SKM-1 treated with dmso at 0.1 percent for 144 hours (cell line): ENCODE data around the gene LITAF.

Experiments
- DNase-seq: peaks from one replicate; lab custom pipeline; 2025; ENCODE audit not compliant: unreplicated experiment; lab: John Stamatoyannopoulos, UW

The LITAF gene

DNA sequence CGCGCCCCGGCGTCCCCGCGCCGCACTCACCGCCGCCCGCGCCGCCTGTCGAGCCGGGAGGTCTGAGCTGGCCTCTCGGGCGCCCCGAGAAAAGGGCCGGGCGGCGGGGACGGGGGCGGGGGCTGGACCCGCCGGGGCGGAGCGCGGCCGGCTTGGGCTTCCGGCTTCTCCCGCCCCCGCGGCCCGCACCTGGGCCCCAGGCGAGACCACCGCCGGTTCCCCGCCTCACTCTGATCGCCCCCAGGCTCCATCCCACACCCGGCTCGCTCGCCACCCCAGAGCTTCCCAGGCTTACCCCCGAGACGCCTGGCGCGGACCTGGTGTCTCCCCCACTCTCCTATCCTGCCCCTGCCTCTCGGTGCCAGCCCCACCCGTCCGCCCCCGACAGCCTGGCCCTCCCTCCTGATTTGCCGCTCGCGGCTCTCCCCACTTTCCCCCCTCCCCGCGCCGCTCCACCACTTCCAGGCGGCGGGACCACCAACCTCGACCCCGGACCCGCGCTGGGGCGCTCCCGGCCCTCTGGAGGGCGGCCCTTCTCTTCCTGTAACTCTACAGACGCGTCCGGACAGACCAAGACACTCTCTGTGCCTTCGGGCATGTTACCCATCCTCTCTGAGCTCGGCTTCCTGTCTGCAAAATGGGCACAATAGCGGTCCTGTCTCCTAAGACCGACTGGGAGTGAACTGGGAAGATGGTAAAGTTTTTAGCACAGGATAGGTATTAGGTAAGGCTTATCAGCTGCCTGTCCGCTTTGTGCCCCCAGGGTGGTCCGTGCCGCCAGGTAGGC lies at the start of gene LITAF:
LITAF (minus strand) TSS at position 64 of the 787 bp plus-strand sequence. CDS start 30,189 bp downstream, outside the sequence.
- DNase-seq, result peak; percentile 44

DNA sequence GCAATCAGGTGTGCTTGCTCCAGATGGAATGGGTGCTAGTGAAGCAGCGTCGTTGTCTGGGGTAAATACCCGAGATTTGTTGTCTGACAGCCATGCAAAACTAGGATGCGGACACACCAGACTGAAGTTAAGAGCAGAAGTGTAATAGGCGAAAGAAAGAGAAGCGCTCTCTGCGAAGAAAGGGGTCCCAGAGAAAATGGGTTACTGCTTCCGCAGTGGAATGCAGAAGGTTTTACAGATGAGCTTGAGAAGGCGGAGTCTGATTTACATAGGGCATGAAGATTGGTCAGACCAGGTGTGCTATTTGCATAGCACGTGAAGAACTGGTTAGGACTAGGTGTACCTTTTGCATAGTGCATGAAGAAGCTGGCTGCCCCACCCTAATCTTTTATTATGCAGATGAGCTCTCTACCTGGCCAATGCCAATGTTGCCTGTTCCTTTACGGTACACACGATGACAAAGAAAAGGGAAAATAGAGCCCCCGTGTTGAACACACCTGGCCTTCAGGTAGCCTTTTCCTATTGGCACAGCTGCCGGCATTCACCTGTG lies 49.5 kb upstream of the LITAF start:
- DNase-seq, result no peak

DNA sequence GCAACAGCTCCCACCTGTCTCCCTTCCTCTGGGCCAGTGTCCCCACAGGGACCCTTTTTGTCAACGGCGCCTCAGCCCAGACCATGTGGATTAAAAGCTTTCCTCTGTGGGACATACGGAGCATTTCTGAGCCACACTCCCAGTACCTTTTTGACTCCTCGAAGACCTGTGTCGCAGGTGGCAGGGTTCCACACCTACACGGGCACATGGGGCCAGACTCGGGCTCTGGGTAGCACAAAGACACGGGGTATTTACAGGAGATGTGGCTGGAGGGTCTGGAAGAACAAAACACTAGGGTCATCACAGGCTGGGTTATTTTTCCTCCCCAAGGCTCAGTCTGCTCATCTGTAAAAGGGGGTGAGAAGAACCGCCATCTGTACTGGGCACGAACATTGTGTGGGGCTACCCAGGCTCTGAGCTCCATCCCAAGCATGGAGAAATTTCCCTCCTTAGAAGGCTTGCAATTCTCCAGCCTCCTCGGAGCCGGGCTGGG lies 49.0 kb upstream of the LITAF start:
- DNase-seq, result no peak

DNA sequence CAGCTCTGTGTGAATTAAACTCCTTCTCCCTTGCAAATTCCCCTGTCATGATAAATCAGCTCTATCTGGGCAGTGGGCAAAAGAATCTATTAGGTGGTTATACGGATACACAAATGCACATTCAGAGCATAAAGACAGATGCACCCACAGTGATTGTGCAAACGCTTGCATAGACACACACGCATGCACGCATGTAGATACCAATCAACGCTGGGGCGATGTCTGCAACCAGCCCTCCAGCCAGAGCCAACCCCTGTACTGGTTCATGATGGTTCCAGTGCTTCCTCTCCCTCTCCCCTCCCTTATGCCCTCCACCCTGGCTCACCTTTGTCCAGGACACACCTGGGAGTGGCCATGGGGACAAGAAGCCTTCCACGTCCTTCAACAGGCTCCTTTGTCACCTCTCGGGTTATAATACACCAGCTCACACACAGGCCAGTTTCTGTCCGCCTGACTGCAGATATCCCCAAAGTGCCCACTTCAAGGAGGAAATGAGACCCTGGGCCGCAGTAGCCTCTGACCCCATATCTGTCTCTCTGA lies 48.5 kb upstream of the LITAF start:
- no peak for DNase-seq

DNA sequence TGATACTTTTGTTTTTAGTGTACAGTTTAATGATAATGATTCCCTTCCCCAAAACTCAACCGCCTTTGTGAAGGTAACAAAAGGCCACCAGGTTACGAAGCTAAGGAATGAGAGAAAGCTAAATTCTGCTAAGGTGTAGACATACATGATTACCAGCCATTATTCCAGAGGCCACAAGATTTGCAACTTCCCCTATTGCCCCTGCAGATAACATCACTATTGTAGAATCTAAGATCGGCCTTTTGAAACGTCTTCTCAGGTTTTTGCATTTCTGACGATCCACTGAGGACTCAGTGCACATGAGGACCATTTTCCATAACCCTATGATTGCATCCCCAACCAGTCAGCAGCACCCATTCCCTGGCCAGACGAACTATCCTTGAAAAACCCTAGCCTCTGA lies 47.6 kb upstream of the LITAF start:
- peak; percentile 40 for DNase-seq

DNA sequence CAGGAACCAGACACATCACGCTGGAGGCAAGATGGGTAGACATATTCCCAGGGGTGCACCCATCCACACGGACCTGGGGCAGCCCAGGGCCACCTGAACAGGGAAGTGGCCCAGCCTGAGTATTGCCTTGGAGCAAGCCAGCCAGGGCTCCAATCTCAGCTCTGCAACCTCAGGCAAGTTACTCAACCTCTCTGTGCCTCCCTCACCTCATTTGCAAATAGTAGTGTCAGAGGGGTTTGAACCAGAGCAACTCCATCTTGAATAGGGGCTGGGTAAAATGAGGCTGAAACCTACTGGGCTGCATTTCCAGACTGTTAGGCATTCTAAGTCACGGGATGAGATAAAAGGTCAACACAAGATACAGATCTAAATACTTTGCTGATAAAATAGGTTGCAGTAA lies 46.4 kb upstream of the LITAF start:
- no peak for DNase-seq

DNA sequence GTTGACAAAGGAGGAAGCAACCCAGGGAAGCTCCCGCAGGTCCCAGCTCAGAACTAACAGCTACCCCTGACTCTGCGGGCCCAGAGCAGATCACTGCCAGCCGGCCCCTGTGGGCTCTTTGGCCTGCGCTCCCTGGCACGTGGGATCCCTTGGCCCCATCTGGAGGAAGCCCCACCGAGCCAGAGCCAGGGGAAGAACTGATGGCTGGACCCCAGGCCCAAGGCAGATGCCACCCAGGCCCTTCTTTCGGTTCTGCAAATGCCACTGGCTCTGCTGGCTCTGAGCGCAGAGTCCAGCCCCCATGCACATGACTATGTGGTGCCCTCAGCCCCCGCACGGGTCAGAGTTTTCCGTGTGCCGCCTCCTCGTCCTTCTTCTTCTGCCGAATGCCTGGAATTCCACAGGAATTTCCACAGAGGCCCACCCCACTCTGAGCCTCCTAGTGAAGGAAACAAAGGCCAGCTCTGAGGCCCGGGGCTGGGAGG lies 45.8 kb upstream of the LITAF start:
- no peak for DNase-seq

DNA sequence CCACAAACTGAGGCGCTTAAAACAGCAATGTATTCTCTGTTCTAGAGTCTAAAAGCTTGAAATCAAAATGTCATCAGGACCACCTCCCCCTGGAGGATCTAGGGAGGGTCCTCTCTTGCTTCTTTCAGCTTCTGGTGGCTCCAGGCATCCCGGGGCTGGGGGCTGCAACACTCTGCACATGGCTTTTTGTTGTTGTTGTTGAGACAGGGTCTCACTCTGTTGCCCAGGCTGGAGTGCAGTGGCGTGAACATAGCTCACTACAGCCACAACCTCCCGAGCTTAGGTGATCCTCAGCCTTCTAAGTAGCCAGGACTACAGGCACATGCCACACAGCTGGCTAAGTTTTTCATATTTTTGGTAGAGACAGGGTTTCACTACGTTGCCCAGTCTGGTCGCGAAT lies 44.5 kb upstream of the LITAF start:
- DNase-seq, result no peak

DNA sequence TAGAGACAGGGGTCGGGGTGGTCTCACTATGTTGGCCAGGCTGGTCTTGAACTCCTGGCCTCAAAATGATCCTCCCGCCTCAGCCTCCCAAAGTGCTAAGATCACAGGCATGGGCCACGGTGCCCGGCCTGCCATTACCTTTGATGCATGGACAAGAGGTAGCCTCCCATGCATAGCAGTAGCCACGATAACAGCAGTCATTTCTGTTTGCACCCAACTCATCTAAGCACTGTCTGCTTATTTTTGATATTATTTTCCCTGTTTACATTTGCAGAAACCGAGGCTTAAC lies 44.0 kb upstream of the LITAF start:
- DNase-seq, result no peak

DNA sequence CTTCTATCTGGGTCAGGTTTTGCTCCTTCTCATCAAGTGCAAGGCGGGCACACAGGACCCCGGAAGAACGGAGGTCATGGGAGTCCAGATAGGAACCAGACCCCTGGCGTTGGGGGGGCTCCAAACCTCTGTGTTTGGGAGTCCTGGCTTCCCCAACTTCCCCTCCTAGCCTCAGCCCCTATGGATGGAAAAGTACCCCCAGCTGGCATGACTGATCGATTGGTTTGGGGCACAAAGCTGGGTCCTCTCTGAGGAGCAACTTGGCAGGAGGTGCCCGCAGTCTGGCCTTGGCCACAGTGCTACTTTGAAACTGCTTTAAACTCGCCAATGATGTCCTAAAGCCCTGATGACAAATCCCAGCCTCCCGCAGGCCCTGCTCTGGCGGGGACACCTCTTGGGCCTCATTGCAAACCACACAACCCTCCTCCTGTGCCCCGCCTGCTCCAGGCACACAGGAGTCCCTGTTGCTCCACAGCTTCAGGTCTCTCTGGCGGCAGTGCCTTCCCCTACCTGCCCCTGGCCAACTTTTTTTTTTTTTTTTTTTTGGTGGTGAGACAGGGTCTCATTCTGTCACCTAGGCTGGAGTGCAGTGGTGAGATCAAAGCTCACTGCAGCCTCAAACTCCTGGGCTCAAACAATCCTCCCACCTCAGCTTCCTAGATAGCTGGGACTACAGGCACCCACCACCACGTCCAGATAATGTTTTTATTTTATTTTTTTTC lies 43.5 kb upstream of the LITAF start:
- DNase-seq, result no peak

DNA sequence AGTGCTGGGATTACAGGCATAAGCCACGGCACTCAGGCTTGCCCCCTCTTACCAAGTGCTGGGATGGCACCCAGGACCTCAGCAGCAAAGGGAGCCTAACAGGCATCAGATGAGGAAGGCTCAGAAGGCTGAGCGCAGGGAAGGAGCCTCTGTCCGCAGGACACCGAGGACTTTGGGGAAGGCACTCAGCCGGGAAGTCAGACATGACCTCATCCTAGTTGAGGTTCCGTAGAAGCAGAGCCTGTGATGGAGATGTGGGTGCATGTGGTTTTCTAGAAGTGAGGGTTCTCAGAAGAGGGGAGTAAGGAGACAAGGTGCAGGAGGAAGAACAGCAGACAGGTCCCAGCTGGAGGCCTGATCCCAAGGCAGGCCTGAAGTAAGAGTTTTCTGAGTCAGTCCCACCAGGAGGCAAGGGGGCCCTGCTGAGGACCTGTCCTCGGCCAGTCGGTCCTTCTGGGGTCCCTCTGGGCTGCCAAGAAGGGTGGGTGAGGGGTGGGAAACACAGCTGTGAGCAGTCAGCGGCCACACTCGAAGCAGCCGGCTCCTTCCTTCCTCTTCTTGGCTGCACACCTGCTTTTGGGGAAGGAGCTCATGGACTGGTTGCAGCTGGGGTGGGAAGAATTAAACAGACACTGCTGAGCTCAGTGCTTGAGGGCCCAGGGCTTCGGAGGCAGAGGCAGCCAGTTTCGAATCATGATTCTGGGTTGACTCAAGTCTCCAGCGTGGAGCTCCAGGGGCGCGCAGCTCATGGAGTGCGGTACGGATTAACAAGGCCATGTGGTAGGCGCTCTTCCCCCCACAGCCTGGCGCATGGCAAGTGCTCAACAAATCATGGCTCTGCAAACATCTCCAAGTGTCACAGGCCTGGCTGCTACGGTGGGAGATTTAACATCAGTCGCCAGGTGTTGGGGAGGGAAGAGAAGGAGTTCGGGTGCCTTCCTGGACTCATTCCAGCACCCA lies 42.6 kb upstream of the LITAF start:
- DNase-seq, result peak; percentile 63

DNA sequence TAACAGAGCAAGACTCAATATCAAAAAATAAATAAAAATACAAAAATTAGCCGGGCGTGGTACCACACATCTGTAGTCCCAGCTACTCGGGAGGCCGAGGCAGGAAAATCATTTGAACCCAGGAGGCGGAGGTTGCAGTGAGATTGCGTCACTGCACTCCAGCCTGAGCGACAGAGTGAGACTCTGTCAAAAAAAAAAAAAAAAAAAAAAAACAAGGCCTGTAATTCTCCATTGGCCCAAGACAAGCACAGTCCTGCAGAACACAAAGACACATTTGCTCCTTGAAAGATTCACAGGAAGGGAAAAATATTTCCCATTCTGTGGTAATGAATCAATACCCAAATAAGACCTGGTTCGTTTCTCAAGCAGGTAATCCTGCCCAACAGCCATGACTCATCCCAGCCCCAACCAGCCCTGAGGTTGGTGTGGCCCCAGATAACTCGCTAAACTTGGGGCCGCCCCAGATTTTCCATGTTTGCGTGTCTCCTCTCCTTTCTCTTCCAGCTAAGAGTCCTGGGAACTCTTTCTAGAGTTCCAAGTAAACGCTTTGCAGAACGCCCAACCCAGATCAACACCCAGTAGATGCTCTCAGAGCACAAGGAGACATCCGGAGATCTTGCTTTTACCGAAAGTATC lies 41.2 kb upstream of the LITAF start:
- DNase-seq, result no peak

DNA sequence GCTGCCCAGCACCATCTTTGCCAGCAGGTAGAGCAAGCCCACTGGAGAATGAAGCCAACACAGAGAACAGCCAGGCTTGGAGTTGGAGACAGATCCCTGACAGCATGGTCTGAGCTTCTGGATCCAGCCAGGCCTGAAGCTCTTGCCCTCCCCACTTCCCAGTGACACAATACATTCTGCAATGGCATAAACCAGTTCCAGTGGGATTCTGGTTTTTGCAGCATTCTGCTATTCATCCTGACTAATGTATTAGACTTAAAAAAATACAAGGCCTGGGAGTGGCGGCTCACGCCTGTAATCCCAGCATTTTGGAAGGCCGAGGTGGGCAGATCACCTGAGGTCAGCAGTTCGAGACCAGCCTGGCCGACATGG lies 40.6 kb upstream of the LITAF start:
- no peak for DNase-seq

DNA sequence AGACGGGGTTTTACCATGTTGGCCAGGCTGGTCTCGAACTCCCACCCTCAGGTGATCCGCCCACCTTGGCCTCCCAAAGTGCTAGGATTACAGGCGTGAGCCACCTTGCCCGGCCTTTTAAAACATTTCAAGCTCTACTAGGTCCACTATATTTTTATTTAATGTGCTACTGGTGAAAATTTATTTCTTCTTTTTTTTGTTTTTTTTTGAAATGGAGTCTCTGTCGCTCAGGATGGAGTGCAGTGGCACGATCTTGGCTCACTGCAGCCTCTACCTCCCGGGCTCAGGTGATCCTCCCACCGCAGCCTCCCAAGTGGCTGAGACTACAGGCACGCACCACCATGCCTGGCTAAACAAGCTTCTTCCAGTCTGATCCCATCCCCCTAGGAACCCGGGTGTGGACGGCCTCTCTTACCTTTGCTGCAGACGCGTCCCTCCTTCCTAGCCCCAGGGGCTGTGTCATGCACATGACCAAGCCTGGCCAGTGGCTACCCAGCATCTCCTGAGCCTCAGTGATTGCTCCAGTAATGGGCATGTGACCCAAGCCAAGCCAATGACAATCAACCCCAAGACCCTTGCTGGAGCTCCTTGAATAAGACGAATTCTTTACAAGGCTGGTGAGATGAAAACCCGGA lies 40.1 kb upstream of the LITAF start:
- no peak for DNase-seq

DNA sequence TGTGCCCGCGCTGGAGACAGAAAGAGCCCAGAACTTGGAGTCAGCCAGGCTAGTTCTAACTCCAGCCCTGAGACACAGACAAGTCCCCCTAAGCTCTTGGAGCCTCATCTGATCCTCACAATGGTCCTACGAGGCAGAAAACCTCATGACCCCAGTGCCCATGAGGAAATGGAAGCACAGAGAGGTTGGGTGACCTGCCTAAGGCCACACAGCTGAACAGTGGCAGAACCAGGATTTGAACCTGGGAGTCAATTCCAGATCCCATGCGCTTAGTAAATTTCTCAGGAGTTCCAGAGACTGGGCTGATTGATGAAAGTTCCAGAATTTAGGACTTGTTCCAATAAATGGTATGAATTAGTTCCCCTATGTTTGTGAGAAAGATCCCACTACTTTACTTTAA lies 39.0 kb upstream of the LITAF start:
- no peak for DNase-seq

DNA sequence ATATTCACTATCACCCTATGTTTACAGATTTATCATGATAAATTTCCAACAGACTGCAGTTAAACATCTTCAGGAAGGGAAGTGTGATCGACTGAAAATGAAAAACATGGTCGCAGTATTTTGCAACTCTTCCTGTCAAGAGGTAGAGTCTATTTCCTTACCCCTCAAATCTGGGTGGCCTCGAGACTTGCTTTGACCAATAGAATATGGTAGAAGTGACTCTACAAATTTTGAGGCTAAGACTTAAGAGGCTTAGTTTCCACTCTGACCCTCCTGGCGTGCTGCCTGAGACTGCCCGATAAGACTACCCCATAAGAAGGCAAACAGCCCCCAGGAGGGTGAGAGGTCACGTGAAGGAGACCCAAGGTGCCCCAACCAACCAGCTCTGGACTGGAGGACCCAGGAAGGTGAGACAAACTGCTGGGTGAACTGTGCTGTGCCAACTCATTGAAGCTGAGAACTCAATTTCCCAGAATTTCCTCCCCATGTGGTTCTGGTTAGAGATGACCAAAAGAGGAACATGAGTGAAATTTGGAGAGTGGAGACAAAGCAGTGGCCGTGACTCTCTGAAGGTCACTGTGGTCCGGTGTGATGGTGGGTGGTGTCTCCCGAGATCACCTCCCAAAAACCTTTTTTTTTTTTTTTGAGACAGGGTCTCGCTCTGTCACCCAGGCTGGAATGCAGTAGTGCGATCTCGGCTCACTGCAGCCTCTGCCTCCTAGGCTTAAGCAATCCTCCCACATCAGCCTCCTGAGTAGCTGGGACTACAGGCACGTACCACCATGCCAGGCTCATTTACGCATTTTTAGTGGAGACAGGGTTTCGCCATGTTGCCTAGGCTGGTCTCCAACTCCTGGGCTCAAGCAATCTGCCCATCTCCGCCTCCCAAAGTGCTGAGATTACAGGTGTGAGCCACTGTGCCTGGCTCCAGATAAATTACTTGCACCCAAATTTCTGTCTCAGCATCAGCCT lies 38.2 kb upstream of the LITAF start:
- DNase-seq, result peak; percentile 37

DNA sequence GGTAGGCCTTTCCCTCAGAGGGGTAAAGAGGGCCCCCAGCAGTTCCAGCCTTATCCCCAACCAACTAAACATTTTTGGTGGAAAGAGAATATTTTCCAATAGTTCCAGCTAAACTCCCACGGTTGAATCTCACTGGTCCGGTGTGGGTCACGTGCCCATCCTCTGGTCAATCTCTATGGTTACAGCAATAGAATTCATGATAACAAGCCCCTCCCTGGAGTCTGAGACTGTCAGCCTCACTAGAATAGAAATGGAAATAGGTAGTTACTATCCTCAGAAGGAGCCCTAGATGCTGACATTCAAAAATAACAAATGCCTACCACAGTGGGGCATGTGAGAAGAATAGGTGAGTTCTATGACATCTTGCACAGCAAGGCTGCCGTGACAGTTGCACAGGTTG lies 37.5 kb upstream of the LITAF start:
- no peak for DNase-seq

DNA sequence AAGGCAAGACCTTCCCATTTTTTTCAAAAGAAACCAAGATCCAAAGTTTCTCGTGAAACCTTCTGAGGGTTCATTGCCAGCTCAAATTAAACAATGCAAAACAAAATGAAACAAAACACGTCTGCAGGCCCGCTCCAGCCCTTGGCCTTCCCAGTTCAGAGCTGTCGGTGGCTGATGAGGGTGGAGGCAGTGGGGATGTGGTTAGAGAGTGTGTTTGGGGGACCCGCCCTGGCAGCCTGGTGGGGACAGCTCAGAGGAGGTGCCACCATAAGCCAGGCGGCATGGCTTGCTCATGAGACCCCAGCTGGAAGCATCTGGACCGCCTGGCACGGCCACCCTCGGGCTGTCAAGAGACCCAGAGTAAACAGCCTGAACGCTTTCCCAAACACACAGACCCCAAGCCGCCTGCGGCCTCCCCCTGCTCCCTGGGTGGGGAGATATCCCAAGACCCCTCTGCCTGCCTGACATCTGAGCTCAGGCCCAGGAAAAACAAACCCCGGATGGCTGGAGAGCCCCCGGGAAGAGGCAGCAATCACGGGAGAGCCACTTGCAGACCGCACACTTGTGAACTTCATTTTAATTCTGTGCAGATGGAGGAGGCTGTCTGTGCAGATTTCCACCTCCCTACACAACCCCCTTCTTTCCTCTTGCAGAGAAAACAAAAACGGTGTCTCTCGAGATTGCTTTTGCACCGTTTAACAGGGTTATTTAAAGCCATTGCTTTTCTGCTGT lies 35.4 kb upstream of the LITAF start:
- DNase-seq, result no peak
